NCI-H2029 treated with DMSO at 0.1 percent for 48 hours (cell line): ENCODE data around the gene CHST15.
A peak's percentile ranks its signal among the peaks of the same experiment; 100 is the strongest.

Experiments
- DNase-seq: peaks from one replicate; lab custom pipeline; 2025; lab: John Stamatoyannopoulos, UW

Gene CHST15

DNA sequence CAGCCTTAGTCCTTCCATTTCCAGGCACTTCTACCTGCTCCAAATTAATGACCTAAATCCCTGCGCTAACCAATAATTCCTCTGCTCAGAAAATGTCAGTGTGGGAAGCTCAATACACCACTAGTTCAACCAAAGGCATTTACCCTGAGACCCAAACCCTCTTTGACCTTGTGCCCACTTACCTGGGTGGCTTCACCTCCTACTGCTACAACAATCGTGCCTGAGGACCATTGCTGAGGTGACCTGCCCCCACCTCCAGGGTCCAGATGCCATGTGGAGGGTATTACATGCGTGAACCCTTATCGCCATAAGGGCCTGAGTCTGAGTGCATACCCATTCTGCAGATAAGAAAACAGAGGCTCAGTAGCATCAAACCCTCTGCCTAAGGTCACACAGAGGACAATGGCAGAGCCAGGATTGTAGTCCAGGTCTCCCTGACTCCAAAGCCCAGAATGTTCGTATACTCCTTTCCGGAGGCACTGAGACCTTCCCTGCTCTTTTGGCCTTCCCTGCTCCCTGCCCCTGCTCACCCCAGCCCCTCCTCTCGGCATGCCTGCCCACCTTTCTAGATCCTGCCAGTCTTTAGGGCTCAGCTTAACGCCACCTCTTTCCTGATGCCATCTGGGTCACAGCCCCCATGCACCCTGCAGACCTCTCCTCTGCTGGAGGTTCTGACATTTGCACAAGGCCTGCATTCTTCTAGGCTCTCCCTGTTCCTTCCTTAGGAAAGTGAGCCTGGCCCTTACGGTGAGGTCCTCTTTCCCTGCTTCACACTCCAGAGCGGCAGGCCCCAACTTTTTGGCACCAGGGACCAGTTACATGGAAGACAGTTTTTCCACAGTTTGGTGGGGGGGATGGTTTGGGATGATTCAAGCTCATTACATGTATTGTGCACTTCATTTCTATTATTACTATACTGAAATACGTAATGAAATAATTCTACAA lies 94.9 kb downstream of the CHST15 start:
- DNase-seq: no peak

DNA sequence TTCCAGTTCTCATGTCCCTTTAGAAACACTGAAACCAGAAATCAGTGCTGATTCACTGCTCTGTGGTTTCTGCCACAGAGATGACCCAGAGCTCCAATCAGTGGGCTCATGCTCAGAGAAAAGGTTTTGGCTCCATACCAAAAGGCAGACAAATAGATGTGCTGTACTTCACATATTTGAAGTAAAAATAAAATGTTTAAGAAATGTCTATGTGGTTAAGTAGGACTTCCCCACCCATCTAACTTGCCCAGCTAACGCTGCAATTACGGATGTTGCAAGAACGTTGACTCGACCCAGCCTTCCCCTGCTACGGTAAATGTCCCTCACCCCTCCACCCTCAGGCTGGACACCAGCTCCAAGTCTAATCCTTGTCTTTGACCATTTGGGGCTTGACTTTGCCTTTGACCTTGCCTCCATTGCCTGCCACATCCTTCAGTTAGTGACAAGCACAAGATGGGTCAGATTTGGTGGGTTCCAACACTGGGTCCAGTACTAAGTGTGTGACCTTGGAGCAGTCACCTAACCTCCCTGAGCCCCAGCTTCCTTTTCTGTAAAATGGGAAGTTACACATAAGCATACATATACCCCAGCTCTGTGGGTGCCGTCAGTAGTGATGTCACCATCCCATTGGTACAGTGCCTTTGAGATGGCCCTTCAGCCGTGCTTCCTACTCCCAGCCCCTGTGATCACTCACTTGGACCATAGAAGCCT lies 95.8 kb downstream of the CHST15 start:
- no peak for DNase-seq

DNA sequence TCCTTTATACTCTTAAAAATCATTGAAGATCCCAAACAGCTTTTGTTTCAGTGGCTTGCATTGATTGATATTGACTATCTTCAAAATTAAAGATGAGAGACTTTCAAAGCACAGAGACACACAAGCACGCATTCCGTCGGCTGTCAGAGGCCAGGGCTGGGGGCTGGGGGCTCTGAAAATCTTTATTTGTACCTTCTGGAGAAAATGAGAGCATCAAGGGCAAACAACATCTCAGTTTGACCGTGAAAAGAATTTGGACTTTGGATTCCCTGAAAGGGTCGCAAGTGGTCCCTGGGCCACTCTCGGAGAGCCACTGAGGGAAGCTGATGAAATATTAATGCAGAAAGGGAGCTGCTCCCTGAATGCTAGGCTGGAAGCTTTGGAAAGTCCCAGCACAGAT lies 96.4 kb downstream of the CHST15 start:
- DNase-seq: no peak

DNA sequence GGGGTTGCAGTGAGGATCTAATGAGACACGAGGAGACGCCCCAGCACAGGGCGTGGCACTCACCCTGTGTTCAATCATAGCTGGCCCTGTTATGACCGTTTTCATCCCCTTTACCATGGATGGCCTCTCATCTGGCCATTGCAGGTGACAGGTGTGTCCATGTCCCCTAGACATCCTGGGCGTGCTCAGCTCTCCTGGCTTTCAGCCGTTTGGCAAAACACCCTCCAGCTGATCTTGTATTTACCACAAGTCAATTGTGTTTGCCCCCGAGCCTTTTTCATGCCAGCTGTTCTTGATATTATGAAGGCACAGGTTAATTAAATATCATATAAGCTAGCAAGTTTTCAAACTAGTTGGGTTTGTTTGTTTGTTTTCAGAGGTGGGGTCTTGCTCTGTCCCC lies 97.1 kb downstream of the CHST15 start:
- no peak for DNase-seq

DNA sequence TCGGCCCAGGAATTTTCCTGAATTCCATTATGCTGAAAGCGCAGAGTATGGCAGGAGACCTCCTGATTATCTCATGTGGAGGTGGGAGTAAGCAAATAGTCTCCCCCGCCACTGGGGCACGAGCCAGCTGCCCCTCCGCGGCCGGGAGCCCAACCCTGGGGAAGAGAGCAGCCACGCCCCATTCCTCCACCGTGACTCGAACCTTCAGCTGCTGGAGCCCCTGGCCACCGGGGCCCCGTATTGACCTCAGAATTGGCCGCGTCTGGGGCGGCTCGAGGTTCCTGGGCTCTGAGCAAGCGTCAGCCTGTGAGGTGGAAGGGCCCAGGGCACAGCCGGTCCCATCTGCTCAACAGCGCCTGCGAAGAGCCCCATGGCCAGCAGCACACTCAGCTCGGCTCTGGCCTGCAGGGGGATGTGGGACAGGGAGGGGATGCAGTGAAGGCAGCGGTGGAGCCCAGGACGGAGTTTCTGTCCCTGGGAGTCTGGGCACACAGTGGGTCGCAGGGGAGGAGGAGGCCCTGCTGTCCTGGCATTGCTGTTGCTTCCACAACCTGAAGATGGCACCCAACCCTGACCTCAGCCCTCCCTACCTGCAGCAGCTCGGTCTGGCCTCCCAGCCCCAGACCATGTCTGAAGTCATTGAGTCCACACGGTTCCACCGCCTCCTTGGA lies 97.8 kb downstream of the CHST15 start:
- DNase-seq: no peak

DNA sequence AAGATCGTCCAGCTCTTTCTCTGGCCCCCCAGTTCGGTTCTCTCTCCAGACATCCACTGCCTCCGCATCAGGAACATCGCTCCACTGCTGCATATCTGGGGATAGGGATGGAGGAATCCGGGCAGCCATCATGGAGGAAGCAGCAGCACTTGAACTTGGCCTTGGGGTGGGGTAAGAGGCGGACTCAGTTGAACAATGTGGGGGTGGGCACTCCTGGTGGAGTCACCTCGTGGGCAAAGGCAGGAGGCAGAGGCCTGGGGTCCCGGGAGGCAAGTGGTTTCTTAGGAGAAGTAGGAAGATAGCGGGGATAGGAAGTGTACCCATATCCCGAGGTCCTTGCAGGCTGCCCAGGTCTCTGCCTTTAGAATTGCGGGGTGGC lies 98.3 kb downstream of the CHST15 start:
- no peak for DNase-seq

DNA sequence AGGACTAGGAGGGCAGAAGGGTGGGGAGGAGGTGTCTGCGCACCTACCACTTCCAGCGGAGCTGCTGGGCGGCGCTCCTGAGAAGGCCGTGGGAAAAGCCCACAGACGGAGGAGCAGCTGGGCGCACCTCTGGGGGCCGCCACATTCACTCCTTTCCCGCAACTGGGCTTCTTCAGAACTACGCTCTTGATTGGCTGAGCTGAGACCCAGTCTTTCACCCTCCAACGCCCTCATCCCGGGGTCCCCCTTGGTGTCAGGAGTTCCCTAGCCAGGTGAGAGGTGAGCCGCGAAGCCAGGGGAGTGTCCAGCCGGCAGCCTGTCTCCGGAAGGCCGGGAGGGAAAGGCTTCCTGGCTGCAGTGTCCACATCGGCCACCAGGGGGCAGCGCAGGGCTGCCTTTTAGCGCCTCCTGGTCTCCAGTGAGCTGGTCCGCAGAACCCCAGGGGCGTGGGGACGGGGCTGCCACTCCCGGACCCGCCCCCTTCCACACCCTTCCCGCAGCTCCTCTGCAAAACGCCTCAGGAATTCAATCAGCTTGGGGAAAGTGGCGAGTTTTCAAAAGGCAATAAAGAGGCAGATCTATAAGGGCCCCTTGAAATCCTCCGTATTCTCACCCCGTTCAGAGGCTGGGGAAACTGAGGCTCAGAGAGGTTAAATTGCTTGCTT lies 98.8 kb downstream of the CHST15 start:
- DNase-seq: peak; percentile 6

DNA sequence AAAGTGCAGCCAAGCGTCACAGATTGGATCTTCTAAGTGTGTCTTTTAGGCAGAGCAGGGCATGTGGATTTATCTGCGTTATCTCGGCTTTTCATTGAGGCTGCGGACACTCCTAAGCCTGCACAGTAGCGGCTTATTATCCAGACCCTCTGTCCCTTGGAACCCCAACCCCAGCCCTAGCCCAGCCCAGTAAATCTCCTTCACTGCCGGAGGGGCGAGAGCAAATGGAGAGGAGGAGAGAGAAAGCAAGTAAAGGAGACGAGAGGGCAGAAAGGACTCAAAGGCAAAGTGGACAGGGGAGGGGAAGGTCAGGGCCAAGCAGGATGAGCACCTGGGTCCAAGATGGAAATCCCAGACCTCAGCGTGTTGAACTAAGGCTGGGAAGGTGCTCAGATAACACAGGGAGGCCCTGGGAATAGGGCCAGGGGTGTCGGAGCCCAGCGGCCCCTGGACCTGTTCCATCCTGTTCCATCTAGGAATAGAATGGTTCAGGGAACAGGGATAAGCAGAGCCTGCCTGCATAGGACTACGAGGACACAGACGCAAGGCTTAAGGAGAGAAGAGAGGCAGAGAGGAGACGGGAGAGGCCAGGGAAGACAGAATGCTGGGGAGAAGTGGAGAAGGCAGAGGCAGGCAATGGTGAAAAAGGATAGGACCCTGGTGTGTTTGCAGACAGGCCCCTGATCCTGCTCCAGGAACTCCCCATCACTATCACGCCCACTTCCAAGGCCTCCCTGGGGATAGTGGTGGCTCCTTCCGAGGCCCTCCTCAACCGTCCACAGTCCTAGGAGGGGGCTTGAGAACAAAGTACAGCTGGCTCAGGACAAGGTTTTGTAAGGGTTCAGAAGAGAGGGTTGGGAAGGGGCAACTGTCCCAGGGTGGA lies 99.6 kb downstream of the CHST15 start:
- no peak for DNase-seq

DNA sequence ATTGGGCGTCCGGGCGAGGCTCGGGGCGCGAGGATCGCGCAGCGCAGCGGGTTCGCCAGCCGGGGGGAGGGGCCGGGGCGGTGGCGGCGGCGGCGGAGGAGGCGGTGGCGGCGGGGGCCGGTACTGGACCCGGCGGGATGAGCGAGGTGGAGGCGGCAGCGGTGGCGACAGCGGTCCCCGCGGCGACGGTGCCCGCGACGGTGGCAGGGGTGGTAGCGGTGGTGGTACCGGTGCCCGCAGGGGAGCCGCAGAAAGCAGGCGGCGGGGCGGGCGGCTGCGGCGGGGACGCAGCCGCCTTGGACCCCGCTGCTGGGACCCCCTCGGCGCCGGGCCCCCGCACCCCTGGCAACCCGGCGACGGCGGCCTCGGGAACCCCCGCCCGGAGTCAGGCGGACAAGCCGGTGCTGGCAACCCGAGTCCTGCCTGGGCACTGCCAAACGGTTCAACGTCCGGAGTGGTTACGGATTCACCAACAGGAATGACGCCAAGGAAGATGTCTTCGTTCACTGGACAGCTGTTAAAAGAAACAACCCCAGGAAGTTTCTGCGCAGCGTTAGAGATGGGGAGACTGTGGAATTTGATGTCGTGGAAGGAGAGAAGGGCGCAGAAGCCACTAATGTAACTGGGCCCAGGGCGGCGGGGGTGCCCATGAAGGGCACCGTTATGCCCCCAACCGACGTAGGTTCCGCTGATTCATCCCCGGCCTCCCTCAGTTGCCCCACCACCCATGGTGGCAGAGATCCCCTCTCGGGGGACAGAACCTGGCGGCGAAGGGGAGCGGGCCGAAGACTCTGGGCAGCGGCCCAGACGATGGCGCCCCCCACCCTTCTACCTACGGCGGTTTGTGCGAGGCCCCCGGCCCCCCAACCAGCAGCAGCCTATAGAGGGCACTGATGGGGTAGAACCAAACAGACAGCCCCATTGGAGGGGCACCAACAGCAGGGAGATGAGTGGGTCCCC lies 101.5 kb downstream of the CHST15 start:
- DNase-seq: no peak

DNA sequence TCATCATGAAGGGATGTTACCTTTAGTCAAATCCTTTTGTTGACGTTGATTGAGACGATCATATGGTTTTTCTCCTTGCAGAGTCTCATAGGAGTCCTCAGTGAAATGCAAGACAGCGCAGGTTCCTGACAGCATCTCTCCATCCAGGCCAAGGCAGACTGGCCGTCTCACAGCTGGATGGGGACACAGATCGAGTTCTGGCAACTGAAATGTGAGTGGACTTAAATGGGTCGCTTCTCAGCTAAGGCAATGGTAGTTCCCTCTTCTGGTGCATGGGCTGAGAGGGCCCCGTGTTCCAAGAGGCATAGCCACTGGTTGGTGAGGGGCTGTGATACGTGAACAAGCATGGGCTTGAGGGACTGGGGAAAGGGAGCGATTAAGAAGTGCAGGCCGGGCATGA lies 102.5 kb downstream of the CHST15 start:
- no peak for DNase-seq

DNA sequence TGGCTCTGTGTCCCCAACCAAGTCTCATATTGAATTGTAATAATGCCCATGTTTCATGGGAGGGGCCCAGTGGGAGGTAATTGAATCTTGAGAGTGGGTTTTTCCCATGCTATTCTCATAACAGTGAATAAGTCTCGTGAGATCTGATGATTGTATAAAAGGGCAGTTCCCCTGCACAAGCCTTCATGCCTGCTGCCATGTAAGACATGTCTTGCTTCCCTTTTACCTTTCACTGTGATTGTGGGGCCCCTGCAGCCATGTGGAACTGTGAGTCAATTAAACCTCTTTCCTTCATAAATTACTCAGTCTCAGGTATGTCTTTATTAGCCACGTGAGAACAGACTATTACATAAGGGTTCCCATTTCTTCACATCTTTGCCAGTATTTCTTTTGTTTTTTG lies 104.7 kb downstream of the CHST15 start:
- no peak for DNase-seq

DNA sequence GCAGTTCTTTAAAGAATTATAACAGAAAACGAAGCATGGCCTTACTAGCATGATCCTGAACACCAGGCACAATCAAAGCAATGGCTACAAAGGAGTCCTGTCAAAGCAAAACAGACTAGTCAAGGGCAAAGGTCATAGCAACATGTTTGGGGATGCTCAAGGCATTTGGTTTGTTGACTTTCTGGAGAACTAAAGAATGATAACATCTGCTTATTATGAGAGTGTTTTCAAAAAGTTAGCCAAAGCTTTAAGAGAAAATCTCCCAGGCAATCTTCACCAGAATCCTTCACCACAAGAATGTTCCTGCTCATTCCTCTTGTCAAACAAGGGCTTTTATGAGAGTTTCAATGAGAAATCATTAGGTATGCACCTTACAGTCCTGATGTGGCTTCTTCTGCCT lies 106.7 kb downstream of the CHST15 start:
- no peak for DNase-seq

DNA sequence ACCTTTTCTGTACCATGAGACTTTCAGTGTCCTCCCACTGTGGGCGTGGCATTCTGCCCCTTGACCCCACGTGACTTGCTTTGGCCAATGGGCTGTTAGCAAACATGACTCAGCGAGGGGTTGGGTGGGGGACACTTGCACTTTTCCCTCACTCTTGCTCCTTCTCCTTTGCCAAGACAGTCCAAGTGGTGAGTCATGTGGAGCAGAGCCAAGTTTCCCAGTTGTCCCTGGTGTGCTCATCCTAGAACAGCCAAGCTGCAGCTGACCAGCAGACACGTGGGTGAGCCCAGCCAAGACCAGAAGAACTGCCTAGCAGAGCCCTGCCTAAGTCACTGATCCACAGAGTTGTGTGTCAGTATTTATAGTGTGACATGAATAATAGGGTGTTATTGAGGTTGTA lies 119.0 kb downstream of the CHST15 start:
- no peak for DNase-seq

DNA sequence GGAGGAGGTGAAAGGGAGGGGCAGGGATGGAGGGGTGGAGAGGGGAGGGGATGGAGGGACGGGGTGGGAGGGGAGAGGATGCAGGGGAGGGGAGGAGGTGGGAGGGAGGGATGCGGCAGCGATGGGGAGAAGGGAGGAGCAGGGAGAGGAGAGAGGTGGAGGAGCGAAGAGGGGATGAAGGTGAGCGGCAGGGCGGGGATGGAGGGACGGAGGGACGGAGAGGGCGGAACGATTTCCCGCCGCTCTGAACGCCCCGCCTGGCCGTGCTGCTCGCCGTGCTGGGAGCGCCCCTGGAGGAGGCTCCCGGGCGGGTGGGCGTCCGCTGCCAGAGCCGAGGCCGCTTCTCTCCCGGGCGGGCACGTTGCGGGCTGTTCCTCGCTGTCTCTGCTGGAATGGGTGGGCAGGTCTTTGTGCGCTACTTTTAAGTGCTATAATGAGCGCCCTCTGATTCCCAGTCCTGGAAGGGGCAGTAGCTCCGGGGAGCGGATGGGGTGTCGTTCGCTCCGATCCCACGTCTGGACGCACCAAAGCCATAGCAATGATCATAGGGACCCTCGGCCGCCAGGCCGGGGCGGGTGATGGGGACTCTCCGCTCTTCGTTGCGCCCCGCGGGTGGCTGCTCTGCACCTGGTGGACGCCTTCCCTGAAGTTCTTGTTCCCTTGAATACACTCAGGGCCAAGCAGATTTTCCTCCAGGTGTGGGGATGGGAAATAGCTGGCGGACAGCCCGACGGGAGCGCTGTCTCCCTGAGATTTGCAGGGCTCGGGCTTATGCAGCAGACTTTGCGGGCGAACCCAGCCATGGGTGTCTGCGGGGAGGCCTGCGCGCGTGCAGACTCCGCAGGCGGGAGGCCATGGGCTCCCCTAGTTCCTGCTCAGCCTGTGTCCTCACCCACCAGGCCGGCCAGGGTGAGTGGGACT lies 120.7 kb downstream of the CHST15 start:
- DNase-seq: no peak

DNA sequence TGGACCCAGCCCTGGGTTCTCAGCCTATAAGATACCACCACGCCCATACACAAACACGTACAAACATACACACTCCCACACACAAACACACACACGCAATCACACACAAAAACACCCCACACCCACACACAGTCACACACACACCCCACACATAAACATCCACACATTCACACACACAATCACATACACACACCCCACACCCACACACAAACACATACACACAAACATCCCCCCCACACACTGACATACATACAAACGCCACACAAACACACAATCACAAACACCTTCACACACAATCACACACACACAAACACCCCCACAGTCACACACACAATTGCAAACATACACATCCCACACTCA lies 122.5 kb downstream of the CHST15 start:
- no peak for DNase-seq

DNA sequence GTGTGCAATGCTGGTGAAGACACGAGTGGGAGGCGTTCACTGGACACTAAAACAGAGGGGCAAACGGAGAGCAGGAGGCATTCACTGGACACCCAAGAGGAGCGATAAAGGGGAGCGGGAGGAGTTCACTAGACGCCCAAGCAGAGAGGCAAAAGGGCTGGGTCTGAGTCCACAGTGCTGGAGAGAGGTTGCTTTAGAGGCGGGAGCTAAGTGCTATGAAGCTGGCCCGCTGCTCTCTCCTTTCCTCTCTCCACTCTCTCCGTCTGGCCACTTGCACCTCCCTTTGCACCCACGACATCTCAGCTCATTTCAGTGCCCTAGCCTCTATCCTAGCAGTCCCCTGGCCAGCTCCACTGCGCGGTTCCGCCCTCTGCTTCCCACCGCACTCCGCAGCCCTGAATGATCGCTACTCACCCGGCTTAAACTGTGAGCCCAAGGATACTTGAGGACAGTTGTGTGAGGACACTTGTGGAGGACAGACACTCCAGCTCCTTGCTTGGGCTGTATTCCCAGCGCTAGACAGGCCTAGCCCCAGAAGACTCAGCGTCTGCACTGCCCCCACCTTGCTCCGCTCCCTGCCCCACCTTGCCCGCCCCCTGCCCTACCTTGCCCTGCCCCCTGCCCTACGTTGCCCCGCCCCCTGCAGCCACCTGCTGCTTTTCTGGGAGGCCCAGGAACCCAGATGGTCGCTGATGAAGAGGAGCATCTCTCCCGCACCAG lies 123.0 kb downstream of the CHST15 start:
- DNase-seq: no peak

DNA sequence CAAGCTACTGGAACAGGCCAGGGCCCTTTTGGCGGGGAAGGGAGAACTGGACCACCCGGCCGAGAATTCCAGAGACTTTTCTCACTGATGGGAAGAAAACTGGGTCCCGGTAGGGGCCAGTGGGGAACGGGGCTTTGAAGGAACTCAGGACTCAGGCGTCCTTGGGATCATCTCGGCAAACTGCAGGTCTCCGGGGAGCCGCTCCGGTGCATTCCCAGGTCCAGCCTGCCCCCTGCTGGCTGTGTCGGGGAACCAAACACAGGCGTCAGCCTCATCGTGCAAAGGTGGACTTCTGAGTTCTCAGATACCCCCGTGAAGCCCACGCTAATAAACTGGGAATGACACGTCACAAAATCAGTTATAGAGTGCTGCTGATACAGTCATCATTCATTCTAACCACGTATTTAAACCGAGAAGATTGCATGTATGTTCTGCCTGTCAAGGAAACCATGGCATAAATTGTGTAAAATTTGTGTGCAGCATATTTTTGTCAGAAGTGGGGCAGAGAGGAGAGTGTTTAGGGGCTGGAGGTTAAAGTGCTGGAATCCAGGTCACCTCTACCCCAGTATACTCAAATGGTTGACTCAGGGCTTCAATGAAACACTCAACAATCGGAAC lies 125.7 kb downstream of the CHST15 start:
- DNase-seq: no peak

DNA sequence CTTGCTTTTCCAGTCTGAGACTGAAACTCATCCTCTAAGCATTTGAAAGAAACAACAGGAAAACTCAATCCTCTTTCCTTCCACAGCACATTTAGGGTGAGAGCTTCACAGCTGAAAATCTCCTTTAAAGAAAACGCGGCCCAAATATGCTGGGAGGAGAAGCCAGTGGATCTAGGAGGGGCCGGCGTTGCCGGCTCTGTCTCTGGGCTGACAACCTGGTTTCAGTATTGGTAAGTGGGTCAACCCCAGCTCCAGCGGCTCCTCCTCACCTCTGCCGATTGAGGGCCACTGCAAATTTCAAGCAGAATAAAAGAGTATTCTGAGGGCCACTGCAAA lies 126.5 kb downstream of the CHST15 start:
- no peak for DNase-seq
